A549 (cell line): Measurements from ENCODE around the gene TEX2. TPM values are rescaled to one million over a fixed set of nuclear protein-coding genes. Genes with fewer than 3 reads are reported as not detected.

ENCODE experiments used
- ATAC-seq, 2 experiments: fragments of 200-7000 bp in 1 of 2; fragments of >200 bp in 1 of 2; cut with Nextera tagmentation in 1 of 2; cut with Tn5 transposase in 1 of 2; 3 replicates each; pipeline versions ENCODE4 v1.8.0 to v1.9.1; 2018 to 2020; ENCODE audit warnings: mild to moderate bottlenecking in 1 of 2, moderate library complexity in 1 of 2
- CTCF ChIA-PET: fragments of 300-600 bp; sonication (Branson Sonifier 250); formaldehyde crosslinking; extraction: SDS; loops from one replicate; lab custom pipeline; 2021; ENCODE audit warnings: antibody characterized with exemption, inconsistent platforms; lab: Yijun Ruan, JAX
- POLR2A ChIA-PET: fragments of 350-600 bp; formaldehyde crosslinking; extraction: SDS; loops from one replicate; lab custom pipeline; 2021; ENCODE audit warnings: antibody characterized with exemption, inconsistent platforms; lab: Yijun Ruan, JAX
- DNase-seq, 2 experiments: peaks; one replicate each; pipeline versions ENCODE4 v3.0.0 to v3.0.0-alpha.2; 2011 to 2016; ENCODE audit warnings: low read depth in 1 of 2, low spot score in 1 of 2
- FAIRE-seq: peaks from 2 replicates; lab custom pipeline; 2011; peaks lifted over from hg19 to GRCh38; lab: Jason Lieb, UNC
- H3K27ac ChIP-seq, 2 experiments: fragments of >200 bp; sonication (Bioruptor Twin); formaldehyde crosslinking; 3 replicates each; pipeline ENCODE4 v1.5.1; 2016 to 2017
- H3K4me1 ChIP-seq: fragments of >200 bp; sonication (Bioruptor Twin); formaldehyde crosslinking; 3 replicates; pipeline ENCODE4 v1.6.1; 2016
- H3K4me2 ChIP-seq: fragments of >200 bp; sonication (Bioruptor Twin); formaldehyde crosslinking; 3 replicates; pipeline ENCODE4 v1.6.1; 2016
- H3K4me3 ChIP-seq: fragments of >200 bp; sonication (Bioruptor Twin); formaldehyde crosslinking; 3 replicates; pipeline ENCODE4 v1.5.1; 2016
- H3K9me3 ChIP-seq: fragments of >200 bp; sonication (Bioruptor Twin); formaldehyde crosslinking; 3 replicates; pipeline ENCODE4 v1.6.1; 2016
- CBX2 ChIP-seq: fragments of 200-600 bp; sonication (generic); IDR thresholded peaks from 2 replicates; pipeline ENCODE4 v1.6.1; 2016; ENCODE audit warnings: low read depth, mild to moderate bottlenecking, borderline replicate concordance
- CBX8 ChIP-seq: fragments of 200-600 bp; sonication (generic); IDR thresholded peaks from 2 replicates; pipeline ENCODE4 v1.6.1; 2016
- CEBPB ChIP-seq, 2 experiments: fragments of >200 bp in 1 of 2; sonication (Bioruptor Twin) in 1 of 2; formaldehyde crosslinking in 1 of 2; IDR thresholded peaks; 2 replicates each; pipeline ENCODE4 v1.6.1; 2012 to 2016
- CHD4 ChIP-seq: fragments of 200-600 bp; sonication (generic); IDR thresholded peaks from 2 replicates; pipeline ENCODE4 v1.6.1; 2016; ENCODE audit warnings: antibody characterized with exemption, mild to moderate bottlenecking, borderline replicate concordance
- E2F6 ChIP-seq: IDR thresholded peaks from 2 replicates; pipeline ENCODE4 v1.6.1; 2012; ENCODE audit warnings: low read depth, borderline replicate concordance
- EHF ChIP-seq: fragments of 250-450 bp; sonication (Bioruptor Pico); IDR thresholded peaks from 2 replicates; pipeline ENCODE4 v1.5.0; 2020; ENCODE audit warnings: mild to moderate bottlenecking
- EHMT2 ChIP-seq: fragments of 200-600 bp; sonication (generic); IDR thresholded peaks from 2 replicates; pipeline ENCODE4 v1.6.1; 2016; ENCODE audit warnings: antibody characterized with exemption, low read depth, mild to moderate bottlenecking, moderate library complexity
- EP300 ChIP-seq, 2 experiments: fragments of >200 bp; sonication (Bioruptor Twin); formaldehyde crosslinking; IDR thresholded peaks; 2 replicates in 1 of 2; 3 replicates in 1 of 2; pipeline ENCODE4 v1.6.1; 2016 to 2017
- ESRRA ChIP-seq: fragments of 150-350 bp; IDR thresholded peaks from 2 replicates; pipeline ENCODE4 v1.6.1; 2014; ENCODE audit warnings: mild to moderate bottlenecking, low read length, borderline replicate concordance
- FOSB ChIP-seq: fragments of 250-450 bp; sonication (Bioruptor Pico); IDR thresholded peaks from 2 replicates; pipeline ENCODE4 v1.5.0; 2020; ENCODE audit warnings: mild to moderate bottlenecking, moderate library complexity
- FOSL2 ChIP-seq, 2 experiments: fragments of 450-650 bp in 1 of 2; fragments of >200 bp in 1 of 2; sonication (Bioruptor Twin) in 1 of 2; formaldehyde crosslinking; IDR thresholded peaks; 2 replicates each; pipeline versions ENCODE4 v1.5.0 to v1.6.1; 2016 to 2020; ENCODE audit warnings: mild to moderate bottlenecking in 1 of 2, moderate library complexity in 1 of 2
- HES2 ChIP-seq: fragments of >200 bp; sonication (Bioruptor Twin); formaldehyde crosslinking; IDR thresholded peaks from 2 replicates; pipeline ENCODE4 v1.6.1; 2016
- HEYL ChIP-seq: fragments of 250-450 bp; sonication (Bioruptor Pico); IDR thresholded peaks from 2 replicates; pipeline ENCODE4 v1.8.0; 2021; ENCODE audit warnings: mild to moderate bottlenecking, moderate library complexity
- HOXA7 ChIP-seq: fragments of 250-450 bp; sonication (Bioruptor Pico); IDR thresholded peaks from 2 replicates; pipeline ENCODE4 v1.5.0; 2020; ENCODE audit warnings: mild to moderate bottlenecking, moderate library complexity
- HOXB13 ChIP-seq: fragments of 250-450 bp; sonication (Bioruptor Pico); IDR thresholded peaks from 2 replicates; pipeline ENCODE4 v1.5.0; 2020; ENCODE audit warnings: low read depth, mild to moderate bottlenecking, moderate library complexity
- JUN ChIP-seq, 2 experiments: fragments of >200 bp; sonication (Bioruptor Twin); formaldehyde crosslinking; IDR thresholded peaks; 2 replicates in 1 of 2; 3 replicates in 1 of 2; pipeline ENCODE4 v1.6.1; 2016 to 2017
- JUNB ChIP-seq: fragments of >200 bp; sonication (Bioruptor Twin); formaldehyde crosslinking; IDR thresholded peaks from 2 replicates; pipeline ENCODE4 v1.6.1; 2016
- KDM5A ChIP-seq: fragments of 200-600 bp; sonication (generic); IDR thresholded peaks from 2 replicates; pipeline ENCODE4 v1.6.1; 2016; ENCODE audit warnings: antibody characterized with exemption, mild to moderate bottlenecking
- MAZ ChIP-seq: fragments of 150-350 bp; IDR thresholded peaks from 2 replicates; pipeline ENCODE4 v1.6.1; 2014; ENCODE audit warnings: antibody characterized with exemption, low read depth, low read length, borderline replicate concordance
- MYC ChIP-seq: IDR thresholded peaks from 2 replicates; pipeline ENCODE4 v1.6.1; 2012; ENCODE audit warnings: mild to moderate bottlenecking, inconsistent platforms, low read length, improper control_type of control experiment, borderline replicate concordance
- NR3C1 ChIP-seq: fragments of >200 bp; sonication (Bioruptor Twin); formaldehyde crosslinking; IDR thresholded peaks from 3 replicates; pipeline ENCODE4 v1.6.1; 2017
- PHF8 ChIP-seq: fragments of 200-600 bp; sonication (generic); IDR thresholded peaks from 2 replicates; pipeline ENCODE4 v1.6.1; 2016; ENCODE audit warnings: low read depth, mild to moderate bottlenecking, antibody characterized with exemption, moderate library complexity, borderline replicate concordance
- POLR2A ChIP-seq: IDR thresholded peaks from 2 replicates; pipeline ENCODE4 v1.6.1; 2012; ENCODE audit warnings: mild to moderate bottlenecking, low read length
- REST ChIP-seq: fragments of 200-600 bp; sonication (generic); IDR thresholded peaks from 2 replicates; pipeline ENCODE4 v1.6.1; 2016; ENCODE audit warnings: antibody characterized with exemption, mild to moderate bottlenecking, moderate library complexity
- RNF2 ChIP-seq: fragments of 200-600 bp; sonication (generic); IDR thresholded peaks from 2 replicates; pipeline ENCODE4 v1.6.1; 2016; ENCODE audit warnings: low read depth, mild to moderate bottlenecking, antibody characterized with exemption, moderate library complexity, borderline replicate concordance
- SMC3 ChIP-seq: fragments of >200 bp; sonication (Bioruptor Twin); formaldehyde crosslinking; IDR thresholded peaks from 3 replicates; pipeline ENCODE4 v1.6.1; 2018; ENCODE audit warnings: inconsistent platforms
- TFCP2L1 ChIP-seq: fragments of 250-450 bp; sonication (Bioruptor Pico); IDR thresholded peaks from 2 replicates; pipeline ENCODE4 v1.5.0; 2021; ENCODE audit warnings: mild to moderate bottlenecking
- TP53 ChIP-seq: fragments of 250-450 bp; sonication (Bioruptor Pico); IDR thresholded peaks from 2 replicates; pipeline ENCODE4 v1.5.0; 2021; ENCODE audit warnings: mild to moderate bottlenecking, moderate library complexity
- ZFP36 ChIP-seq: fragments of 450-650 bp; IDR thresholded peaks from 2 replicates; pipeline ENCODE4 v1.6.1; 2014; ENCODE audit warnings: borderline replicate concordance; ENCODE audit not compliant: partially characterized antibody
- ZSCAN20 ChIP-seq: fragments of 250-450 bp; sonication (Bioruptor Pico); IDR thresholded peaks from 2 replicates; pipeline ENCODE4 v1.8.0; 2022; ENCODE audit warnings: mild to moderate bottlenecking, moderate library complexity
- WGBS: methylation state at CpG from one replicate; pipeline ENCODE4 v1.1.6; 2017; ENCODE audit errors: missing lambda C conversion rate; 5-methylcytosine and 5-hydroxymethylcytosine counted together
- polyA plus RNA-seq, 4 experiments: library from polyadenylated mRNA; depleted of rRNA in 3 of 4; stranded (reverse); fragments of >200 nt; fragmentation: RNase III in 1 of 4; extraction: RNeasy Plus Mini Kit Qiagen cat#74134 plus additional on column Dnase treatment in 1 of 4; gene quantifications; 2 replicates in 3 of 4; 3 replicates in 1 of 4; pipeline ENCODE4 v1.2.3, GENCODE V29; 2011 to 2017

The TEX2 gene
- polyA plus RNA-seq, 2 of the 4 experiments (the other 2 are of a cell fraction) = 9.3 to 16.2 TPM

GRCh38 chr17:64158831-64159590 is 104.0 kb downstream of the TEX2 start:
- ChIA-PET POLR2A (interaction anchor here (1.7 kb wide), 1 partner anchor 13 kb away, joined by 5 read pairs; no protein-coding TSS in a partner anchor), CTCF (interaction anchor here (0.9 to 1.6 kb wide), 4 partner anchors 10 to 133 kb away, joined by 3 to 8 read pairs (median 4); no protein-coding TSS in a partner anchor)
- no peak overlapping the region for H3K27ac ChIP-seq
- H3K4me2 ChIP-seq = no peak overlapping the region
- ATAC-seq = no peak
- DNase-seq = no peak
- TF ChIP-seq ZSCAN20 (CRISPR knock-in tag) = no peak
- TF ChIP-seq ZFP36 = no peak
- TF ChIP-seq EHF (CRISPR knock-in tag) = no peak
- no peak for TF ChIP-seq EP300 (IDR thresholded peaks at IDR 0.05)
- no peak for TF ChIP-seq CEBPB (IDR thresholded peaks at IDR 0.05)
- no peak for TF ChIP-seq TFCP2L1 (CRISPR knock-in tag)
- no peak for TF ChIP-seq TP53 (CRISPR knock-in tag)
- TF ChIP-seq CBX2 = no peak
- TF ChIP-seq ESRRA = no peak
- TF ChIP-seq FOSL2 (IDR thresholded peaks at IDR 0.05) = no peak
- TF ChIP-seq FOSL2 (CRISPR knock-in tag; IDR thresholded peaks at IDR 0.05) = no peak
- no peak for TF ChIP-seq JUN (IDR thresholded peaks at IDR 0.05)
- no peak for FAIRE-seq
- no peaks in the 10 kb centered on the region for H3K9me3 ChIP-seq
- WGBS = 86% methylated on average over 12 of the region's 12 CpGs
- no peak overlapping the region for H3K4me3 ChIP-seq
- H3K4me1 ChIP-seq = no peaks in the 10 kb centered on the region

GRCh38 chr17:64158406-64158805 is 104.7 kb downstream of the TEX2 start:
- H3K4me1 ChIP-seq = no peaks in the 10 kb centered on the region

GRCh38 chr17:64157669-64158180 is 105.3 kb downstream of the TEX2 start:
- Histone ChIP-seq H3K4me2 (no peak overlapping the region), H3K4me3 (no peak overlapping the region), H3K4me1 (no peaks in the 10 kb centered on the region), H3K9me3 (no peaks in the 10 kb centered on the region), H3K27ac (no peak overlapping the region)
- ATAC-seq (no peak), FAIRE-seq (no peak), DNase-seq (no peak)
- whole genome bisulfite sequencing = 90% methylated on average over 2 of the region's 2 CpGs
- no peak for TF ChIP-seq FOSB (CRISPR knock-in tag)
- TF ChIP-seq EHMT2 = no peak
- no peak for TF ChIP-seq REST
- no peak for TF ChIP-seq NR3C1
- TF ChIP-seq PHF8 = no peak
- no peak for TF ChIP-seq TP53 (CRISPR knock-in tag)
- TF ChIP-seq HOXA7 (CRISPR knock-in tag) = no peak
- no peak for TF ChIP-seq HES2
- no peak for TF ChIP-seq TFCP2L1 (CRISPR knock-in tag)
- no peak for TF ChIP-seq EHF (CRISPR knock-in tag)
- TF ChIP-seq MAZ = no peak
- TF ChIP-seq JUNB = no peak
- POLR2A ChIA-PET = no interaction called here
- CTCF ChIA-PET = interaction anchor here (0.7 to 1.6 kb wide), 3 partner anchors 9 to 132 kb away, joined by 3 to 4 read pairs (median 3); no protein-coding TSS in a partner anchor

More at GRCh38 chr17:64158406-64158805, 104.7 kb downstream of the TEX2 start:
- no peak for DNase-seq
- ChIA-PET CTCF (interaction anchor here (1.5 to 1.6 kb wide), 2 partner anchors 9 to 133 kb away, joined by 3 to 4 read pairs; no protein-coding TSS in a partner anchor), POLR2A (no interaction called here)
- no peak overlapping the region for H3K27ac ChIP-seq
- no peak for ATAC-seq
- FAIRE-seq = no peak
- no peak overlapping the region for H3K4me2 ChIP-seq
- no peaks in the 10 kb centered on the region for H3K9me3 ChIP-seq
- no peak overlapping the region for H3K4me3 ChIP-seq
- 68% methylated on average over 7 of the region's 7 CpGs for WGBS
- TF ChIP-seq HOXB13 (CRISPR knock-in tag) (no peak), CHD4 (no peak), KDM5A (no peak), MAZ (no peak), RNF2 (no peak), MYC (no peak), POLR2A (no peak), SMC3 (no peak), EHMT2 (no peak), HEYL (CRISPR knock-in tag) (no peak), HOXA7 (CRISPR knock-in tag) (no peak), CBX8 (no peak), E2F6 (no peak), ZSCAN20 (CRISPR knock-in tag) (no peak)
